ENCODE results near the gene PPP1R3C. TPM values are rescaled to one million over a fixed set of nuclear protein-coding genes. Genes with fewer than 3 reads are reported as not detected.

PPP1R3C gene
- total RNA-seq: 4.1 and 20.8 TPM in 2 replicates

GRCh38 chr10:91632671-91633550, at the start of gene PPP1R3C:
Gene PPP1R3C, minus strand, starts transcription at chr10:91633071. Its CDS starts 102 bp downstream, at chr10:91632969.

Other genes with a start within 250 kb of the PPP1R3C start
- gene HECTD2, start 222.7 kb downstream of the PPP1R3C start, total RNA-seq: 2.4 and 5.8 TPM in 2 replicates
- 96.4 and 109 TPM in 2 replicates for gene TNKS2, start 165.4 kb upstream of the PPP1R3C start, total RNA-seq

Data from nasal cavity respiratory epithelium epithelial cell of viscerocranial mucosa (primary cell).